Limb (tissue), 2 donors: ENCODE measurements around the gene LRP3.
A peak's percentile ranks its signal among the peaks of the same experiment; 100 is the strongest.
"Not testable (repeated sequence)": the region's sequence is repeated elsewhere in the genome, so short reads cannot be mapped to it uniquely, and the experiment has no call there.

Experiments used
- DNase-seq, 2 donors: peaks; one replicate each; pipeline ENCODE4 v3.0.0-alpha.2; 2016; ENCODE audit errors: extremely low spot score in 2 of 2

Gene LRP3

GRCh38 chr19:33216198-33216830 is 22.2 kb downstream of the LRP3 start:
- no peak for DNase-seq

GRCh38 chr19:33217881-33218280 is 23.8 kb downstream of the LRP3 start:
- DNase-seq, result no peak

GRCh38 chr19:33219261-33219815 is 25.2 kb downstream of the LRP3 start:
- DNase-seq, result no peak

- DNase-seq, result no peak
Measured at GRCh38 chr19:33220115-33220514, 26.0 kb downstream of the LRP3 start.

GRCh38 chr19:33220735-33221134 is 26.6 kb downstream of the LRP3 start:
- no peak for DNase-seq

GRCh38 chr19:33221638-33222037 is 27.5 kb downstream of the LRP3 start:
- no peak for DNase-seq

- DNase-seq, result not testable (repeated sequence)
Measured at GRCh38 chr19:33222255-33222654, 28.1 kb downstream of the LRP3 start.

- DNase-seq, result no peak
Measured at GRCh38 chr19:33224694-33225457, 30.7 kb downstream of the LRP3 start.

GRCh38 chr19:33225458-33225926 is 31.4 kb downstream of the LRP3 start, which contains the start of gene SLC7A10:
Gene SLC7A10, minus strand, starts transcription at chr19:33225850. Its CDS starts 147 bp downstream, at chr19:33225703.
- no peak for DNase-seq

- DNase-seq, result peak in 1 of 2 donors; percentile 63
Measured at GRCh38 chr19:33226550-33227241, 32.6 kb downstream of the LRP3 start.

- DNase-seq, result no peak
Measured at GRCh38 chr19:33227242-33227650, 33.1 kb downstream of the LRP3 start.

- DNase-seq, result no peak
Measured at GRCh38 chr19:33227870-33228599, 33.9 kb downstream of the LRP3 start.

GRCh38 chr19:33229962-33230361 is 35.8 kb downstream of the LRP3 start:
- no peak for DNase-seq

- no peak for DNase-seq
Measured at GRCh38 chr19:33231511-33231910, 37.4 kb downstream of the LRP3 start.

GRCh38 chr19:33232656-33233055 is 38.5 kb downstream of the LRP3 start:
- no peak for DNase-seq

- DNase-seq, result no peak
Measured at GRCh38 chr19:33233056-33233873, 39.1 kb downstream of the LRP3 start.

- no peak for DNase-seq
Measured at GRCh38 chr19:33234092-33234491, 40.0 kb downstream of the LRP3 start.

GRCh38 chr19:33234736-33235135 is 40.6 kb downstream of the LRP3 start:
- no peak for DNase-seq

- peak in 1 of 2 donors; percentile 84 for DNase-seq
Measured at GRCh38 chr19:33235269-33235995, 41.3 kb downstream of the LRP3 start.

GRCh38 chr19:33235996-33236350 is 41.8 kb downstream of the LRP3 start:
- no peak for DNase-seq
